Activated CD4-positive, alpha-beta T cell treated with anti-CD3 and anti-CD28 coated beads for 24 hours (primary cell): ENCODE results near the gene CLEC4G.
A peak's percentile ranks its signal among the peaks of the same experiment; 100 is the strongest.
"Not testable (repeated sequence)": the region's sequence is repeated elsewhere in the genome, so short reads cannot be mapped to it uniquely, and the experiment has no call there.

Experiments
- DNase-seq, 2 donors: peaks; one replicate each; pipeline ENCODE4 v3.0.0-alpha.2; 2020; ENCODE audit warnings: low read depth in 2 of 2

CLEC4G gene

GRCh38 chr19:7732045-7732444 lies at the start of gene CLEC4G:
Gene CLEC4G, minus strand, starts transcription at chr19:7732110. Its CDS starts 8 bp downstream, at chr19:7732102.
- no peak for DNase-seq

DNA sequence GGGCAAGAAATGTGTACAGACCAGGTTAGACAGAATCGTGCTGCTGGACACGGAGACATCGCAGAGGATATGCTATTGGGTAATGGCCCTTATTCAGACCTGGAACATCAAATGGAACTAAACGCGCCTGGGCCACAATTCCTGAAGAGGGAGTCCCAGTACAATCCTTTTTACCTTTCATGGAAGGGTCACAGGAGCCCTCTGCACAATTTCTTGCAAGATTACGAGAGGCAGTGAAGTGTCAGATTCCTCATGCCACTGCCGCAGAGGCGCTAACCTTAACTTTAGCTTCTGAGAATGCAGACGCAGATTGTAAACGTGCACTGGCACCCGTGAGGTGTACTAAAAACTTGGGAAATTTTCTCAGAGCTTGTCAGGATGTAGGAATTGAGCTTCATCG lies 49.2 kb upstream of the CLEC4G start:
- DNase-seq: no peak

DNA sequence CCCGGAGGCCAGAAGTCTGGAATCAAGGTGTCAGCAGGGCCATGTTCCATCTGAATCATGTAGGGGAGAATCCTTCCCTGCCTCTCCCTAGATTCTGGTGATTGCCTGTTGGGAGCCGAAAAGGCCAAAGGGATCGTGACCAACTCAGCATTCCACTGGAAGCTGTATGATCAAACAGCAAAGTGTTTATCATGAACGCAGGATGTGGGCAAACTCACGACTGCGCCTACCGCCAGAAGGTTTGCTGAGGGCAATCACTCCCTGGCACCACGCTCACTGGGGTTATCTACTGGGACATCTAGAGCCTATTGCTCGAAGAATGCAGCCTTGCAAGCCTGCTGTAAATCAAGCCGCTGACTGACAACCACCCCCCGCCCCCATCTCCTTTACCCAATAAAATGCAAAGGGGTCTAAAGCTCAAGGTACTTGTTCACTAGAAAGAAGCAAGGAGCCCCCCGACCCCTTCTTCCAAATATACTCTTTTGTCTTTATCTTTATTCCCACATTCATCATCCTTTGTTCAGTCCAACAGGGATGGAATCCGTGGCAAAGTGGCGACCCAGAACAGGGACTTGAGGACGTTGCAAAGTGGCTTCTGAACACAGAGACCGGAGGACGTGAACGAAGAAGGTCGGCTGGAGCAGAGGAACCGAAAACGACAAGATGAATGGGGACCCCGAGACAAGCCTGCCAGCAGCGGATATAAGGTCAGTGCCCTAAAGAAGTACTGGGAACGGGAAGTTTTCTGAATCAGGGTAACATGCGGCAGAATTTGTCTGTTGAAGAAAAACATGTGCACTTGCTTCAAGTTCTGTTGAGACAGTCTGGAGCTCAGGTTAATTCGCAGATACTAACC lies 47.9 kb upstream of the CLEC4G start:
- DNase-seq: no peak

DNA sequence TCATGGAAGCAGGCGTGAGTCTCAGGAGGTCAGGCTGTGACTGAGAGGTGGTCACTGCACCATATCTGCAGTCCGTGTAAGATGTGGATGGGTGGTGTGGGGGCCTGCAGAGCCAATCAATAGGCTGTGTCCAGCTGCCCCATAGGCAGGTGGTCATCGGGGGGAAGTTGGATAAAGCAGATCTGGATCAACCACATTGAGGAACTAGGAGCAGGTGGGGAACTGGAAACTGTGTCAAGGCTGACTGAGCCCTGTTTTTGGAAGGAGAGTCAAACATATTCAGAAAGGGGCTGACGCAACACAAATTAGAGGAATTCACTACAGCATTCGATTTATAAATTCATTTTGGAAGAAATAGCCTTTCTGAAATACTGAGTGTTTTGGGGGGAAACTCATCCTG lies 46.2 kb upstream of the CLEC4G start:
- no peak for DNase-seq

- no peak for DNase-seq
These were observed 43.9 kb upstream of the CLEC4G start for GRCh38 chr19:7775761-7776160.

DNA sequence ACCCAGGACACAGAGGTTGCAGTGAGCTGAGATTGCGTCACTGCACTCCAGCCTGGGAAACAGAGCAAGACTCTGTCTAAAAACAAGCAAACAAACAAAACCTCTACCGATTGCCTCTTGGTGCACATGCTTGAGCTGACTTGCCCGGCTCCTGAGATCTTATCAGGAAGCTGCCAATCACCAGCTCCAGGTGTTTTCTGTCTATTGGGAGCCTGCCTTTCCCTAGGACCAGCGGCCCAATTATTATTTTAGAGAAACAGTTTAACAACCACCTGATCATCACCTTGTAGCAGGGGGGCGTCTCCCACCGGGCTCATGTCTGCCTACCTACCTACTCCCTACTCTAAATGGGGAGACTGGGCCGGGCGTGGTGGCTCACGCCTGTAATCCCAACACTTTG lies 41.9 kb upstream of the CLEC4G start:
- no peak for DNase-seq

DNA sequence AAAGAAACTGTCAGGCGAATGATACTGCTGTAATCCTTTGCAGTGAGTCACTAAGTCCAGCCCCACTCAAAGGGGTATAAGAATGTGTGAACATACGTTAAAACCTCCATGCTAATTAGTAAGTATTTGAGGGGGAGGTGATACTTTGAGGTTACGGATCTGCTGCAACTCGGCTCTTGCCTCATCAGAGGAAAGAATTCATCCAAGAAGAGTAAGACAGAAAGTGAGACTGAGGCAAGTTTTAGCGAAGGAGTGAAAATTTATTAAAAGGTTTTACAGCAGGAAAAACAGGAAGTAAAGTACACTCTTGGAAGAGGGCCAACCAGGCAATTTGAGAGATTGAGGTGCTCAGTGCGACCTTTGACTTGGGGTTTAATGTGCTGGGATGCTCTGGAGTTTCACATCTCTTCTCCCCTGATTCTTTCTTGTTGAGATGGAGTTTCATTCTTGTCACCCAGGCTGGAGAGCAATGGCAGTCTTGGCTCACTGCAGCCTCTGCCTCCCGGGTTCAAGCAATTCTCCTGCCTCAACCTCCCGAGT lies 40.9 kb upstream of the CLEC4G start:
- peak in 1 of 2 donors; percentile 39 for DNase-seq

DNA sequence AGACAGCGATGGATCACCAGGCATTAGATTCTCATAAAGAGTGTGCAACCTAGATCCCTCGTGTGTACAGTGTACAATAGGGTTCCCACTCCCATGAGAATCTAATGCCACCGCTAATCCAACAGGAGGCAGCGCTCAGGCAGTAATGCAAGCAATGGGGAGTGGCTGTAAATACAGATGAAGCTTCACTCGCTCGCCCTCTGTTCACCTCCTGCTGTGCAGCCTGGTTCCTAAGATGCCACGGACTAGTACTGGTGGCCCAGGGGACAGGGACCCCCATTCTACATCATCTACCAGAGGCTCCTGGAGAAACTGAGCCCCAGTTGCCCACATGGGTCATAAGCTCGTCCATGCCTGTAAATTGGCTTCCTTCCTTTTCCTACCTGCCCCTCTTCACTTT lies 39.2 kb upstream of the CLEC4G start:
- DNase-seq: no peak

DNA sequence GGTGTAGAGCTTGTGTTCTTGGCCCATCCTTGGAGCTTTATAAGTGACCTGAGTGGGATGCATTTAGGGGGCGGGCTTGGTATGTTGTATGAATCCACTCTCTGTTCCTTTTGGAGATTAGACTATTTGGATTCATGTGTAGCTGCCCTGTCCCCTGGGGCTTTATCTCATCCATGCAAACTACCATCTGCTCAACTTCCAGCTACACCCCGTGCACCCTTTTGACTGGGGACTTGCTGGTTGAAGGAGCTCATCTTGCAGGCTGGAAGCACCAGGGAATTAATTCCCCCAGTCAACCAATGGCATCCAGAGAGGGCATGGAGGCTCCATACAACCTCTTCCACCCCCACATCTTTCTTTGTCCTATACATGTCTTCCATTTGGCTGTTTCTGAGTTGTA lies 37.3 kb upstream of the CLEC4G start:
- no peak for DNase-seq

DNA sequence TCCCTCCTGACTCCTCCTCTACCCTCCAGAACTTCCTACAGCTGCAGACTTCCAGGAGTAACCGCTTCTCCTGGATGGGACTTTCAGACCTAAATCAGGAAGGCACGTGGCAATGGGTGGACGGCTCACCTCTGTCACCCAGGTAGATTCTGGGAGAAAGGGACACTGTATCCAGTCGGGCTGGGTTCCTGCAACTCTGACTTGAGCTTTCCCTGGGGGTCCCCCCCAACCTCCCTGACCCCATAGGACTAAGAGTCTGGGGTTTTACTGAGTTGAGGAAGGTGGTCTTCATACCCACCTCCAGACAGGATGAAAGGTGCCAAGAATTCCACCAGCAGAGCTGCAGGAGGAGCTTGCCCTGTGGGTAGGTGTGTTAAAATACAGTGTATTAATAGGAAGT lies 35.6 kb upstream of the CLEC4G start:
- no peak for DNase-seq

DNA sequence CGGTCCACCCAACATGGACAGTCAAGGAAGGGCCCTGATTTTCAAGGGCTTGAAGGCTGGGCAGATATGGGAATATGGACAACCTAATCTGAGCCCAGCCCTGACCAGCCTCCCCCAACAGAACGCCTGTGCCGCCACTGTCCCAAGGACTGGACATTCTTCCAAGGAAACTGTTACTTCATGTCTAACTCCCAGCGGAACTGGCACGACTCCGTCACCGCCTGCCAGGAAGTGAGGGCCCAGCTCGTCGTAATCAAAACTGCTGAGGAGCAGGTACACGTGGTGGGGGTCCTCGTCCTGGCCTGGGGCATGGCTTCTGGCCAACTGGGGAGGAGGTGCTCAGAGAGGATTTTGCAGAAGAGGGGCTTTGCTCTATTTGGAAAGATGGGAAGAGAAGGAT lies 34.6 kb upstream of the CLEC4G start:
- DNase-seq: no peak

DNA sequence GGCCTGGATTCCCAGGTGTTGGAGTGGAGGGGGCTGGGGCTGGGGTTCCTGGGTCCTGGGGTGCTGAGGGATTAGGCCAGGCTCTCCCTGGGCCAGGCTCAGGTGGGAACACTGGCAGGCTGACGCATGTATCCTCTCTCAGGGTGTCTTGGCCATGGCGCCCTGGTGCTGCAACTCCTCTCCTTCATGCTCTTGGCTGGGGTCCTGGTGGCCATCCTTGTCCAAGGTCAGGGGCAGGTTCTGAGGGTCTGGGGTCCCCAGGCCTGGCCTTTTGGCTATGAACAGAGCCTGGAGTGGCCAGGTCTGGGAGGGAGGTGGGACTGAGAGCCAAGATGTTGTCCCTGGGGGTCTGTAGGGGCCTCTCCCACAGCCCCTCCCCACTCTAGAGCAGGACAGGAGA lies 33.1 kb upstream of the CLEC4G start:
- not testable (repeated sequence) for DNase-seq

DNA sequence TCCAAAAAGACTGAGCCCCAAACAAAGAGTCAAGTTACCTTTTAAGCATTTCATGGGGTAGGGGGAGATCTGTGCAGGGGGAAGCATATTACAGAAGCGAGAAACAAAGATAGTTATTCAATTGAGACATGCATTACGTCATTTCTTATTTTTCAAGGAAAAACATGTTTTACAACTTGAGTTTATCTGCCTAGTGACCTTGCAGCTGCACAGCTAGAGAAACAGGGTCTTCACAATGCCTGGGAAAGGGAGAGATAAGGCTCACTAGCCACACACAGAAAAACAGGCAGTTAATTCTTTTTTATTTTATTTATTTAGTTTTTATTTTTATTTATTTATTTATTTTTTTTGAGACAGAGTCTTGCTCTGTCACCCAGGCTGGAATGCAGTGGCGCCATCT lies 32.2 kb upstream of the CLEC4G start:
- not testable (repeated sequence) for DNase-seq

- no peak for DNase-seq
These were observed 31.8 kb upstream of the CLEC4G start for GRCh38 chr19:7763696-7764095.

DNA sequence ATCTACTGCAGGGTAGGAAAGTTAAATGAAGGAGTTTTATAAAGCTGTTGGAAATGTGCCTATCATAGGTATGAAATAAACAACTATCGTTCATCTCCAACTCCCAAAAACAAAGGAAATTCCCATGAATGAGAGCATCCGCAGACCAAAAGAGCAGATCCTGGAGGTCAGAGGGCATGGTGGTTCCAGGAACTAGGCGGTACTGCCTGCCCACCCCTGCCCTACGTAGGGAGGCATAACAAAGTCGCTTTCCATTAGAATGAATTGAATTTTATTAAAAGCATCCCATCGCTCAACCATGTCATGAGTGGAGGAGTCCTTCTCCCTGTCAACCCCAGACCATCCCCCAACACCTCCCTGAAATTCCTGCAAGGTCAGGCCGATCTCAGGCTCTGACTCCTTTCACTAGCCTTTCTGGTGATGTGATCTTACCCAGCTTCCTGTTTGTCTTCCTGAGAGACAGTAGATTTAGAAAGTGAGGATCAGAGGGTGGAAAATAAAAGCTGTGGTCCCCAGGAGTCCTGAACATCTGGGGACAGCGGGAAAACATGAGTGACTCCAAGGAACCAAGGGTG lies 30.9 kb upstream of the CLEC4G start, which contains the start of gene CLEC4M:
CLEC4M (plus strand) TSS at position 525 of the 575 bp plus-strand sequence; CDS start at position 549, 24 bp downstream.
- no peak for DNase-seq

DNA sequence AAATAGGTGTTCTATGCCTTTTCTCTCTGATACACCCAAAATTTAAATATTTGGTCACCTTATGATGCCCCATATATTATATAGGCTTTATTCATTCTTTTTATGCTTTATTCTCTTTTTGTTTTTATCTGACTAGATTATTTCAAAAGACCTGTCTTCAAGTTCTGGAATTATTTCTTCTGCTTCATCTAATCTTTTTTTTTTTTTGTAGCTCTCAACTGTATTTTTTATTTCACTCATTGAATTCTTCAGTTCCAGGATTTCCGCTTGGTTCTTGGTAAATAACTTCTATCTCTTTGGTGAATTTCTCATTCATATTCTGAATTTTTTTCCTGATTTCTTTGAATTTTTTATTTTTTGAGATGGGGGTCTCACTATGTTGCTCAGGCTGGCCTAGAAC lies 27.2 kb upstream of the CLEC4G start:
- DNase-seq: no peak

DNA sequence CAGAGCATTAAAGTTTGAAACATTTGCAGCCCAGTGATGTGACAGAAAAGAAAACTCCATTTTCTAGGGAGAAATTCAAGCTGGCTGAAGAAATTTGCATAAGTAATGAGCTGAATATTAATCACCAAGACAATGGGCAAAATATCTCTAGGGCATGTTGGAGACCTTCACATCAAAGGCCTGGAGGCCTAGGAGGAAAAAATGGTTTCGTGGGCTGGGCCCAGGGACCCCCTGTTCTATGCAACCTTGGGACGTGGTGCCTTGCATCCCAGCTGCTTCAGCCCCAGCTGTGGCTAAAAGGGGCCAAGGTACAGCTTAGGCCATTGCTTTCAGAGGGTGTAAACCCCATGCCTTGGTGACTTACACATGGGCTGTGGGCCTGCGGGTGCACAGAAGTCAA lies 25.4 kb upstream of the CLEC4G start:
- no peak for DNase-seq

DNA sequence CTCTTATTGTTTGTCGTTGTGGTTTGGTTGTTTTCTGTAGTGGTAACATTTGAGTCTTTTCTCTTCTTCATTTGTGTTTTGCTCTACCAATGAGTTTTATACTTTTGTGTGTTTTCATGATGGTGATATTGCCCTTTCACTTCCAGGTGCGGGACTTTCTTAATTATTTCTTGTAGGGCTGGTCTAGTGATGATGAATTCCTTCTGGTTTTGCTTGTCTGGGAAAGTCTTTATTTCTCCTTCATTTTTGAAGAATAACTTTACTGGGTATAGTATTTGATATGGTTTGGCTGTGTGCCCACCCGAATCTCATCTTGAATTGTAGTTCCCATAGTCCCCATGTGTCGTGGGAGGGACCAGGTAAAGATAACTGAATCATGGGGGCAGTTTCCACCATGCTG lies 24.3 kb upstream of the CLEC4G start:
- no peak for DNase-seq

- peak in 1 of 2 donors; percentile 33 for DNase-seq
These were observed 19.4 kb upstream of the CLEC4G start for GRCh38 chr19:7751157-7751783.

GRCh38 chr19:7748756-7749155 lies 16.8 kb upstream of the CLEC4G start:
- DNase-seq: no peak

- DNase-seq: no peak
These were observed 16.3 kb upstream of the CLEC4G start for GRCh38 chr19:7748171-7748570.
